Eye (tissue), 1 donor: ENCODE data around the gene RHOBTB3.
"Not testable (repeated sequence)": the region's sequence is repeated elsewhere in the genome, so short reads cannot be mapped to it uniquely, and the experiment has no call there.

Experiments
- DNase-seq: peaks from one replicate; pipeline ENCODE4 v3.0.0-alpha.2; 2015

RHOBTB3 gene

DNA sequence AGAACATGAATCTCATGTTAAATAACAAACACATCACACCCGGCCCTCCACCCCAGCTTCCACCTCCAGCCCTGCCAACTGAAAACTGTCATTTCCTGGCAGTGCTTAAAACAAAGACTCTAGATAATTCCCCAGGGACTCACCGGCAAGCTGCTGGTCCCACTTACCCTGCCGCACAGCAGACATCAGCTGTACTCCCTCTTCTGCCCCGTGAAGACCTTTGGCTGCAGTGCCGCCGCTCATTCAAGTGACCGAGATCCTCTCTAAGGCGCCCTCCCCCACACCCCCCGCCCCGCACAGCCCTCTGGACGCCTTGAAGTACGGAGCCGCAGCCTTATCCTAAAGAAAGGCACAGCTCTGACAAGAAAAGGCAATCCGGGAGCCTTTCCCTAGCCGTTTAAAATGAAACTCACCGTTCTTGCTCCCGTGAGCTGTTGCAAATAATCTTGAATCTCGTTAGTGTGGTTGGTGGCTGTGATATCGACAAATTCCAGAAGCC is 91.0 kb downstream of the RHOBTB3 start:
- DNase-seq = peak; percentile 90

DNA sequence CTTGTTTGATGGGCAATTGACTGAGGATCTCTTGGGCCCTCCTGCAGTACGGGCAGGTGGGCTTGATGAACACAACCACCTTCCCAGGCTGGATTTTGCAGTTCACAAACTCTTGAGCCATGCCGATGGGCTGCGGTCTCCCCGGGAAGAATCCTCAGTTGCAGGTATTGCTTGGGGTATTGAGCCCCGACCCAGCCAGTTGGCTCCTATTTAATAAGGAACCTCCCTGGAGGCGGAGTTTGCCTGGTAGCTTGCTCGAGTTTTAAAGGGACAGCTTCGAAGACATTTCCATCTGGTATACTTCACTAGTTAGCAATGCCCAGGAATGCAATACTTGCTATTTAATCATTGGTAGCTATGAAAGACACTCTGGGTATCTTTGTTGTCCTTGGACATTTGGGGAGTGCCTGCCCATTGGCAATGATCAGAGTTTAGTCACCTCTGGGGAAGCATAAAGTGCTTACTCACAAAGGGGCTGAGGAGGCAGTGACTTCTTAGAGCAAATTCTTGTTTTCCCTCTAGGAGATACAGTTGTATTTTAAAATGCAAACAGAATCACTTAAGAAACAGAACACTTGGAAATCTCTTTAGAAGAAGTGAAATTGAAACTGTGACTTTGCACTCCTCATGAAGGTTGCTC is 91.5 kb downstream of the RHOBTB3 start, which contains the start of gene GLRX:
GLRX (minus strand) TSS at position 185 of the 640 bp plus-strand sequence; CDS start at position 121, 64 bp downstream.
- DNase-seq = no peak

DNA sequence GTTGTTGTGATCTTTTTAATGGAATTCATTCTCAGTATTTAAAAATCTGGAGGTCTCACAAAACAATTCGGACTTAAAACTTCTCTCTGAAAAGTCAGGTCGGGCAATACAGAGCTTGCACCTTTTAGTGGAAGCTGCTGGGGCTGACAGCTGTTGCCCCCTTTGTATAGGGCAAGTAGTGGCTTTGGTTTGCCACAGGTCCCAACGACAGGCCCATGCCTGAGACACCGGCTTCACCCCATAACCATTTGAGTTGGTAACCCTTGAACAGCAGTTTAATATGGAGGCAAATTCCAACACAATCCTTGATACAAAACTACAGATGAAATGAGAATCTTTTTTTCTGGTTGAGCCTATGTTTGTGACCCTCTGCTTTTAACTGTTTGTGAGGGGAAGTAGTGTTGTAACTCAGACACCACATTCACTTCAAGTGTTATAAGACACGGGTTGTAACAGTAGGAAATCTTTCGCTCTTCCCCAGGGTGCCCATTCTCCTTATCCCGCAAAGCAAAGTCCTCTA is 92.1 kb downstream of the RHOBTB3 start:
- no peak for DNase-seq

DNA sequence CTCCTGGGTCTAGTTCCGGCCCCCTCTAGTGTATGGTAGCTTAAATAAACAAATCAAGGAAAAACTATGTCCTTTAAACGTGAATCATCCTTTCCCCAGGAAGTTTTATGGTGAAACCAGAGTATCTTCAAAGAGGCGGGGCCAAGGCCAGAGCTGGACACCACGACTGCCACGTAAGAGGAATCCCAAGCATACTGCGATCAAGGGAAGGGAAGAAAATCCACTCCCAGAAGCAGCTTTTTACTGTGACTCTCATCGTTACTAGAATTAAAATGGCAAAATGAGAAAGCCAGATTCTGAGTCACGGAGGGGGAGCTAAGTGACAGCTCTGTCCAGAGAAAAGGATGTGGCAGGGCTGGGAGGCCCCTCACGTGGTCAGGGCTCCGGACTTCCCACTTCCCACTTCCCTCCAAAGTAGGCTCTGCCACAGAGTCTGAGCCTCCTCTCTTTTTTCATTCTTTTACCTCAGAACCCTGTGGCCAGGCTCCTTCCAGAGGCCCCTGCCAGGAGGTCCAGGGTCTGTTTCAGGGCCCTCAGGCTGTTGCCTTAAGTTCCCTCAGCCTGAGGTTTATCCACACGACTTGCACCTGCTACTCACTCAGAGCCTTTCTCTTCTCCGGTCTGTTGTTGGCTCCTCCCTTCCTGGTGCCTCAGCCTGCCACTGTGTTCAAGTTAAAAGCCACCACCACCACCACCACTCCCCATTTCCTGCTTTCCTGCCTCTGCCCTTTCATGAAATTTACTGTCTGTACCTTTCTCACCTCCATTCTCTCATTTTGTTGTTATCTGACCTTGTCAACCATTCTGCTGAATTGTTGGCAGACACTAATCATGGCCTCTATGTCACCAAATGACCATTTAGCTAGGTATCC is 92.8 kb downstream of the RHOBTB3 start:
- peak; percentile 29 for DNase-seq

DNA sequence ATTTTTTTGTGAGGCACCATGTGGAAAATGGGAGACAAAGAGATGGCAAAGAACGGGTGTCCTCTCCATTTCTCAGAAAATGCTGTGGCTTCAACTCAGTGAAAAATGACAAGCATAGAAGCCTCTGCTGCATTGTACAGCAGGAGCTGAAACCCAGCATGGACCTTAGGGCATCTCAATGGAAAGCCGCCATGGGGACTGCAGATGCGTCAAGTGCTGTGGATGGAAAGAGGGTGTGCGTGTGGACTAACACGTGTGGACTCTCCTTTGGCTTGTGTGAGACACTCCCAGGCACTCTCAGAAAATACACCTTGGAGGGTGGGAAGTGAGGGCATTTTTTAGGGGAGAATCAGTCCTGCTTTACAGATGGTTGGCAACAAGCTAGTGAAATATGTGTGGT is 93.6 kb downstream of the RHOBTB3 start:
- DNase-seq = no peak

DNA sequence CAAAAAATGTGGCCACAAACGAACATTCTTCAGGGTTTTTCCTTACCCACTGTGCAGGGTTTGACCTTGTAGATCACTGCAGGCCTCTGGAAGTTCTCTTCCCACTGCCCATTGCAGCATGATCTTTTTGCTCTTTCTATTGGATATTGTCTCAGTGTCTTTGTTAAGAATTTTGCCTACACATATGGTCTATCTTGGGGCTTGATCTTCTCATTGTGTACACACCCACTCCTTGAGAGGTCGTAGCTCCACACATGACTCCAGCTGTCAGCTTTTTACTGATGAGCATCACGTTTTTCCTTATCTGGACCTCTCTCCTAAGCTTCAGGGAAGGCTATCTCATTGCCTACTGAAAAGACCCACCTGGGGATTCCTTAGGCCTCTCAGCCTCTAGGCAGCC is 94.4 kb downstream of the RHOBTB3 start:
- no peak for DNase-seq

DNA sequence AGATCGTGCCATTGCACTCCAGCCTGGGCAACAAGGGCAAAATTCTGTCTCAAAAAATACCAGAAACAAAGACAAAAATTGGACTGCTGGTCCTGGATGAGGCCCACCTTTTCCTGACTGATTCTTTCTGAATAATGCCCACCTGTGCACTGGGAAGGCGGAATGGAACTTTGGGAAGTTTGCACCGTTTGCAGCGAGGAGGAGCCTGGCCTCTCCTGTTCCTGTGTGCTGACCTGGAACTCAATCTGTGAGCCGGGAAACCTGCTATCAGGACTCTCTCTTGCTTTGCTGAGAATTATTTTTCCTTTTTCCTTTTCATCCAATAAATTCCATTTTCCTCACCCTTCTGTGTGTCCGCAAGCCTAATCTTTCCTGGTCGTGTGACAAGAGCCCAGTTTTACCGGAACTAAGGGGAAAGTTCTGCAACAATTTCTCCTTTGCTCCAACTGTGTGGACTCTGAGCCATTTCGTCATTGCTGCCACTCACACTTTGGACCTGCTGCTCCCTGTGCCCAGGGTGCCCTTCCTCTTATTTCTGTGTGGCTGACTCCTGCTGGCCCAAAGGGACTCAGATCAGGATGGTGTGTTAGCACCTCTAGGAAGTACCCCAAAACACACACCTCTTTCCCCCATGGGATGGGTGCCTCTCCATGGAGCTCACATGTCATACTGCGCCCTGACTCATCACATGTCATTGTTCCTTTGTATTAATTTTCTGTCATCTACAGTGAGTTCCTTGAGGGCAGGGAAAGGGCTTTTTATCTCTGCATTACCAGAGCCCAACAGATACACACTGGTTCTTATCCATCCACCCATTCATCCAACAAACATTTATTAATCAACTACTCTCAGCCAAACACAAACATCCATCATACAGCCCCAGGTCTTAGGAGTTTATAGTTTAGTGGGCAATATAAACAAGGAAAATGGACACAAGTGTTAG is 96.1 kb downstream of the RHOBTB3 start:
- DNase-seq = no peak

DNA sequence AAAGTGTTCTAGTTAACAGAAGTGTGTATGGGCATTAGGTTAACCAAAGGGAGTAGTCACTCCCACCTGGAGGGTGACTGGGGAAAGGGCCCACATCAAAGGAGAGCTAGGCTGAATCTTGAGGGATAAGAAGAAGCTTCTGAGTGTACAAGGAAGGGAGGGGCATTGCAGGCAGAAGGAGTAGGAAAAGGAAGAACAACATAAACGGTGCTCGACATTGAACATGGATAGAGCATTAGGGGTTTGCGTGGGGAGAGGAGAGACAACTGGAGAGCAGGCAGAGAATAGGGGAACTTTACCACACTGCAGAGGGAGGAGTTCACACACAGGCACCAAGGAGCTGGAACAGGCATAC is 96.7 kb downstream of the RHOBTB3 start:
- DNase-seq = no peak

DNA sequence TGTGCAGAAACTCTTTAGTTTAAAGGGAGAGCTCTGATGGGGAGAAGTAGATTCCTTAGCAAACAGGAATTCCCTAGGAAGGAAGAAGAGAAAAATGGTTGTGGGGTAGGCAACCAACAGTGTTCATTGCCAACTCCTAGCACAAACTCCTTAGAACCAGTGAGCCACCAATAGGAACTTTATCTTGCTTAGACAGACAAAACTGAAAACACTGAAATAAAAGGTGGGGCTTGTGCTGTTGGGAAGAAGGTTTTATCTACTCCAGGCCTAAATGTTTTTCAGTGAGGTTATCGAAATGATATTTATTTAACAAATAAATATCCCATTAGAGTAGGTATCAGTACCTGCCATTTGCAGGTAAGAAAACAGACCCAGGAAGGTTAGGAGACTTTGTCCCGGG is 99.1 kb downstream of the RHOBTB3 start:
- no peak for DNase-seq

DNA sequence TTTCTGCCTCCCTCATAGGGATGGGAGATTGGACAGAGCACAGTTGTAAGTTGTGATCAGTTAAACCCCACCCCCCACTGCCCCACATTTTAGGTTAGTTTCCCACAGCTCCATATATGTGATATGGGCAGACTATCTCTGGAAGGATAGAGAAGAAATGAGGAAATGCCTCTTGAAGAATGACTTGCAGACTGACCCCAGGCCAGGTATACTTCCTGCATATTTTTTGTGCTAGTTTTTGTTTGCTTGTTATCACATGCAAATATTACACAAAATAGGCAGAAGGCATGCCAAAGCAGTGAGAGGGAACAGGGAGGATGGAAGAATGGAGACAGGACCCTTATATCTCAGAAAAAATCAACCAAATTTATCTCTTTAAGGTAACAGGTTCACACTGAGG is 101.5 kb downstream of the RHOBTB3 start:
- no peak for DNase-seq

DNA sequence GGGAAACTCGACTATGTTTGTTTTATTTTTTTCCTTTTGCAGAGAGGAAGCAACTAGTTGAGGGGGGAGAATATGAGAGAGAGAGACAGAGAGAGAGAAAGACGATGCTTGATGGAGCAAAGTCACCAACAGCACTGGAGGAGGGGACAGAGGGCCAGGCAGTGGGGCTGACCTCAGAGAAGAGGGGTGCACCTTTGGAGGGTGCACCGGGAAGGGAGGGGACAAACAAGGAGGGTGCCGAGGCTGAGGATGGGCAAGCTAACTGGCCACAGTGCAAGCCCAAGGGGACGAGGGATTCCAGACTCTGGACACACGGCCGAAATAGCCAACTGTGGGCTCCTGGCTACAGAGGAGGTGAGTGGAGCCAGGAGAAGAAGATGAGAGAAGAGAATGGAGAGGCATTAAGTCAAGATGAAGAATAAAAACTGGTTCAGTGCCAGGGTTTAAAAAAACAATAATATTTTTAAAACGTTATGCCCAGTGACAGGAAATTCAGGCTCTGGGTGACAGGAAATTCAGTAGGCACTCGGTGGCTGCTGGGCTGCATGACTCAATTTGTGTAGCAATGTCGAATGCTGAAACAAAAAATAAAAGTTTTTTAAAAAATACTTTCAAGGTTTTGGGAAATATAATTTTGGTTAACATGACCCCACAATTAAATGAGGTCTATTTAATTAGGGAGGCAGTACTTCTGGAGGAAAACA is 104.7 kb downstream of the RHOBTB3 start:
- no peak for DNase-seq

DNA sequence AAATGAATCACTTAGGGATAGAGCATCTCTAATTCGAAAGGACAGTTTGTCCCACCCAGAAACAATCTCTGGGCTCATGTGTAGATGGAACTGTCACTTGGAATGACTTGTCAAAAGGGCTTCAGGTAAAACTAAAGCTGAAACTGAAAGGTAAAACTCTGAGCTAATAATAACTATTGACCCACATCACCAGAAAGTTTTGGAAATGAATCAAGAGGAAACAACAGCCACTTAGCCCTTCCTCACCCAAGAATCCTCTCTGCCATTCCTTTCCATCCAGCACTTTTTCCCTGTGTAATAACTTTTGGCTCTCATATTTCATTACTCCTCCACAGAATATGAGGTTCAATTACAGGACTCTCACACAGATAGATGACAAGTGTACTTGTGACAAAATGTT is 105.4 kb downstream of the RHOBTB3 start:
- DNase-seq = no peak

DNA sequence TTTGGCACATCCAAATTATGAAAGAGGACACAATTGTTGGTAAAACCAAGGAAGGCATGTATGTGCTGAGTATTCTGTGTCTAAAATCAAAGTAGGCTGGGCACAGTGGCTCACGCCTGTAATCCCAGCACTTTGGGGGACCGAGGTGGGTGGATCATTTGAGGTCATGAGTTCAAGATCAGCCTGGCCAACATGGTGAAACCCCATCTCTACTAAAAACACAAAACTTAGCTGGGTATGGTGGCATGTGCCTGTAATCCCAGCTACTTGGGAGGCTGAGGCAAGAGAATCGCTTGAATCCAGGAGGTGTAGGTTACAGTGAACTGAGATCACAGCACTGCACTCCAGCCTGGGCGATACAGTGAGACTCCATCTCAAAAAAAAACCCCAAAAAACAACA is 105.8 kb downstream of the RHOBTB3 start:
- not testable (repeated sequence) for DNase-seq

DNA sequence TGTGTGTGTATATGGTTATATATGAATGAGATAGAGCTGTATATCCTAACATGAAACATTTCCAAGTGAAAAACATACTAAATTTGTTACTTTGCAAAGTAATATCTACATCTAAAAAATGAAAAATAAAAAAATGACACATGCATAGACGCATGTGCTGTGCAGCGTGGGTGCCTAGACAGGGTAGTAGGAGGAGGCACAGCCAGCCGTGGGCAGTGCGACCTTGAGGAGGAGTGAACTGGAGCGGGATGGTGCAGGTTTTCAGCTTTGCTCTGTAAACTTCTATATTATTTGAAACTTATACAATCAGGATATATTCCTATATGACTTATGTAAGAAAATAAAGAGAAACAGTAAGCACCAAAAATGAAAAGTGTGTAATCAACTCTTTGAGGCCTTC is 106.4 kb downstream of the RHOBTB3 start:
- no peak for DNase-seq

DNA sequence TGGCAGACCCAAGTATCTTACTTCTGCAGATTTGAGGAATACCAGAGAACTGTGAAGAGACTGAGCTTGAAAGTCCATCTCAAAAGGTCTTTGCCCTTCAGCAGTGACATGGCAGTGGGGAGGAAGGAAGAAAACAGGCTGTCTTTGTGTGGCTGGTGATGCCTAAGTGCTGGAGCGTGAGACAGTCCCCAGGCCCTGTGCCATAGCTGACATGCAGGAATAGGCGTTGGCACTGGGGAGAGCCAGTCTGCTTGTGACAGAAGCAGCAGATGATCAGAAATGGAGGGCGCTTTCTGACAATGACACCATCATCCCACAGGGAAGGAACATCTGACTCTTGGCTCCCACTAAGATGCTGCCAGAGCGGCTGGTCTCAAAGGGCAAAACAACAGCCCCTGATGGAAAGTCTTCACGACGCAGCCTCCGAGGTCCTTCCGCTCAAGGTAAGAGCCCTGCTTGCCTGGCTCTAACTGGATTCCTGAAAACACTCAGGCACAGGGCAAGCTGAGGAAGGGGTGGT is 106.9 kb downstream of the RHOBTB3 start:
- no peak for DNase-seq

DNA sequence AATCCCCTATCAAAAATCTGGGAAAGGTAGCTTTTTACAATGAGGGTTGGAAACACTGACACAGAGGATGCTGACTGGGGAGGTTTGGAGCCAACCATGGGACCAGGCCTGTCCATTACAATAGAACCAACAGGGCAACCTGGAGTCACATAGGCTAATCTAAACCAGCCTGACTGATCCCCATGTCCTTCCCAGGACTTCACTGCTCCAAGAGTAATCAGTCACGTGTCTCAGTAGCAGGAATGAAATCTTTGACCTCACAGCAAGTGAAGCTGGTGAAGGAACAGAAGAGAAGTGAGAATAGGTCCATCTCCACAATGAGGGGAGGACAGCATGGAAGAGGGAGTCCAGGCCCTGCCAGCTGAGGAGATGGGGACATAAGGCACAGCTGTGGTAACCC is 107.4 kb downstream of the RHOBTB3 start:
- DNase-seq = no peak

DNA sequence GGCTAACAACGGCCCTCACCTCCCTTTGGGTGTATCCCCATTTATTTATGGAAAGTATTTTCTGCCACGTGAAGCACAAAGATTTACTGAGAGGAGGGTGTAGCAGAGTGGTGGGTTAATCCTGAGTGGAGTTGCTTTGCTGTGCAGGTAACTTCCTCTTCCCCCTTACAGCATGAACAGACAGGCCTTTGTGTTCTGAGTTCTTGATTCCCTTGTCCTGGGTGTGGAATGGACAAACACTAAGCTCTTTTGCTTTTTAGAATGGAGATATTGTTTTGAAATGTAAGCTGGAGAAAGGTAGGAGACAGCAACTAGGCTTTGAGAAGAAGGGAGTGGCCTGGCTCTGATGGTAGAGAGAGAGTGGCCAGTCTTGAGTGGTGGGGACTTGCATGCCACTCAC is 108.5 kb downstream of the RHOBTB3 start:
- DNase-seq = no peak

DNA sequence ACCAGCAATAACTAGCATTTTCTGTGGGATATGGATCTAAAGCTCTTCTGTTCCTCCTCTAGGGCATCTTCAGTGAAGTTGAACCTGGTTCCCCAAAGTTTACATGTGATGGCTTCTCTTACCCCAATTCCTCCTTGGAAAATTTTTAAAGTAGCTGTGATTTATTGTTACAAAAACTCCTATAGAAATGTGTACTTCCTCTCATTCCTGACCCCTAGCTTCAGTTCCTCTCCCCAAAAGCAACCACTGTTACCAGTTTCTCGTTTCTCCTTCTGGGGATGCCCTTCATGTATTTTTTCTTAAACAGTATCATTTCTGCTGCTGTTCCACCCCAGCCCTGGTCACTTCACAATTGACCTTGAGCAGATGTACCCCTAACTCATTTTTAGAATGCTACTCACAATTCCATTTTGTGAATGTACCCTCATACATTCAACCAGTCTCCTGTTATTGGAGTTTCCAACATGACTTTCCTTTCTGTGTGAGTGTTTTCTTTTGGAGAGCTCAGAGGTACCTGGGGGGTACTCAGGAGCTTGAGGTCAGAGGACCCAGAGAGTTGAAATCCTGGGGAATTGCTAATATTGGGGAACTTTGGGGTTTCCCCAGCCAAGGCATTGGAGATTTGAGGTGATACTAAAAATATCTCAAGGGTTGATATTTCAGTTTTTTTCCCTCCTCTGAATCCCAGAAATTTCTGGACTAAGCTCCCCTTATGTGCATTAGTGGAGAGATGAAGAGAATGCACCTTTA is 110.0 kb downstream of the RHOBTB3 start:
- DNase-seq = no peak

DNA sequence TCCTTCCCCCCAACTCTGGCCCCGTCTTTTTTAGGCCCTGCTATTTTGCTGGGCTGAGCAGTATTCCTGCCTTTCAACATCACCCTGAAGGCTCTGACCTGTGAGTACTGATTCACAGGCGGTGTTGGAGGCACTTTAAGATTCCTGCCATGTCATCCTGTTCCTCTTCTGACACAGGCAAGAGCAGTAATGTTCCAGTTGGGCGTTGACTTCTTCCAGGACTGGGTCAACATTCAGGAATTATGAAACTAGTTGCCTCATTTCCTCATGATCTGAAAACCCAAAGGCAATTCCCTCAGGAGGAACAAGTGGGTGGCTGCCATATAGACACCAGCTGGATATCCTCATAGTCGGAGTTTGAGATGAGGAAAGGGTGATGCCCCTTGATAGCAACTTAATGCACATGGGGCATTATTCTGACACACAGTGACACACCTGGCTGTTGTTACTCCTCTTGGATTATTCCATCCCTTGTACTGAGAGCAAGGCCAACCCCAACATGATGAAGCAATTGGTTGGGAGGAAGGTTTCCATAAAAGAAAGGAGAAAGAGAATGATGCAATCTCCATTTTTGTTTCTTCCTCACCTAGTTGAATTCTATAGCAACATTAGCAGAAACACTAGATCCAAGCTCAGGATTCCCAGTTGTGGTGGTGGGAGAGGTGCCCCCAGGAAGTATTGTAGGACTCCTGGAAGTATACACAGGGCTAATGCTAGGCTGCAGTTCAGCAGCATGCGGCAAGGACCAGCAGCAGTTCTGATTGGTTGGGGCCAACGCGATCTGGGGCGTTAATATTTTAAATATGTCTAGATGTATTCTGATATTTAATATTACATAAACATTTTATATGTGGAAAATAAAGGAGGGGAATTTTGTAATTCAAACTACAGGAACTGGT is 111.0 kb downstream of the RHOBTB3 start:
- DNase-seq = no peak
